22Rv1 (cell line): ENCODE measurements around the gene APBB3.
"Not testable (repeated sequence)": the region's sequence is repeated elsewhere in the genome, so short reads cannot be mapped to it uniquely, and the experiment has no call there.

Experiments
- H3K27ac ChIP-seq: fragments of 450-650 bp; 2 replicates; pipeline ENCODE4 v1.5.1; 2017
- ZFX ChIP-seq: fragments of 450-650 bp; IDR thresholded peaks from 2 replicates; pipeline ENCODE4 v1.6.1; 2017; ENCODE audit warnings: antibody characterized with exemption, borderline replicate concordance
- TF ChIP-seq, protein P1 (sequence below): fragments of 450-650 bp; IDR thresholded peaks from 2 replicates; pipeline ENCODE4 v1.5.1; 2017; ENCODE audit warnings: mild to moderate bottlenecking

The APBB3 gene

DNA sequence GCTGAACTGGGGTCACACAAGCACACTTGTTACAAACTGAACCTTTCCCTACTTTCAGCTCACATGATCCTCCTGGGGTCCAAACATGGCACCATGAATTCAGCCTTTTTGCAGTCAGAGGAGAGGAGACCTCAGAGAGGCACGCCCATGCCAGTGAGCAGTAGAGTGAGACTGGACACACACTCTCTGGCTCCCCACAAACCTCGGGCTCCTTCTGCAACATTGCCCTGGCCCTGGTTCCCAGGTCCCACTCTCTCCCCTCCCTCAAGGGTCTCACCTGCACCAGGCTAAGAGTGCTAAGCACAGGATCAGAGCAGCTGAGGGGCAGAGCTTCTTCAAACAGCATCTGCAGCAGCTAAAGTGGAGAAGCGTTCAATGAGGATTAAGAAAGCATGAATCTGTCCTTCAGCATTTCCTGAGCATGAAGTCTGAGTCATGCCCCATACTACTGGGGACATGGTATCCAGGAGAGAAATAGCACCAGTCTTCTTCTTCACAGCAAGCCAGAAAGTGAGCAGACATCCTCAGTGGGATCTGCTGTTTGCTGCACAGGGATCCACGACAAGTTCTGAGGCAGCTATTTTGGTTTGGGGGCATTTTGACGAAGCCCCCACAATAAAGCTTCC is 27.5 kb upstream of the APBB3 start:
- TF ChIP-seq, protein P1, sequence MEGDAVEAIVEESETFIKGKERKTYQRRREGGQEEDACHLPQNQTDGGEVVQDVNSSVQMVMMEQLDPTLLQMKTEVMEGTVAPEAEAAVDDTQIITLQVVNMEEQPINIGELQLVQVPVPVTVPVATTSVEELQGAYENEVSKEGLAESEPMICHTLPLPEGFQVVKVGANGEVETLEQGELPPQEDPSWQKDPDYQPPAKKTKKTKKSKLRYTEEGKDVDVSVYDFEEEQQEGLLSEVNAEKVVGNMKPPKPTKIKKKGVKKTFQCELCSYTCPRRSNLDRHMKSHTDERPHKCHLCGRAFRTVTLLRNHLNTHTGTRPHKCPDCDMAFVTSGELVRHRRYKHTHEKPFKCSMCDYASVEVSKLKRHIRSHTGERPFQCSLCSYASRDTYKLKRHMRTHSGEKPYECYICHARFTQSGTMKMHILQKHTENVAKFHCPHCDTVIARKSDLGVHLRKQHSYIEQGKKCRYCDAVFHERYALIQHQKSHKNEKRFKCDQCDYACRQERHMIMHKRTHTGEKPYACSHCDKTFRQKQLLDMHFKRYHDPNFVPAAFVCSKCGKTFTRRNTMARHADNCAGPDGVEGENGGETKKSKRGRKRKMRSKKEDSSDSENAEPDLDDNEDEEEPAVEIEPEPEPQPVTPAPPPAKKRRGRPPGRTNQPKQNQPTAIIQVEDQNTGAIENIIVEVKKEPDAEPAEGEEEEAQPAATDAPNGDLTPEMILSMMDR = no peak
- TF ChIP-seq ZFX = no peak
- H3K27ac ChIP-seq = no peak overlapping the region

DNA sequence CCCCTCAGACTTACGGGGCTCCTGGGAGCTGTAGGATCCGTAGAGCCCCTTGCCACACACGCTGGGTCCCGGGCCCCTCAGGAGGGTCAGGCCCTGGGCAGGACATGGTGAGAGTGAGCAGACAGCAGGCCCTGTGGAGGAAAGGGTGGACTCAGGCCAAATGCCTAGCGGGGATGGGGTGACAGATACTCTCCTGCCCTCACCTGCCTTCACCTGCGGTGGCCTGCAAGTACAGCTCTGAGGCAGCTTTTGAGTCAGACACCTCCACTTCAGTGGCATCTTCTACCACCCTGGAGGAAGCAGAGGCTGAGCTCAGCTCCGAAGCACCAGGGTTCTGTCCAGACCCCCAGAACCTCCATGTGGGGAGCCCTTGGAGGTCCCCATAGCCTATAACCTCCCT is 26.5 kb upstream of the APBB3 start:
- no peak overlapping the region for H3K27ac ChIP-seq
- TF ChIP-seq ZFX = no peak
- TF ChIP-seq, protein P1 = no peak

DNA sequence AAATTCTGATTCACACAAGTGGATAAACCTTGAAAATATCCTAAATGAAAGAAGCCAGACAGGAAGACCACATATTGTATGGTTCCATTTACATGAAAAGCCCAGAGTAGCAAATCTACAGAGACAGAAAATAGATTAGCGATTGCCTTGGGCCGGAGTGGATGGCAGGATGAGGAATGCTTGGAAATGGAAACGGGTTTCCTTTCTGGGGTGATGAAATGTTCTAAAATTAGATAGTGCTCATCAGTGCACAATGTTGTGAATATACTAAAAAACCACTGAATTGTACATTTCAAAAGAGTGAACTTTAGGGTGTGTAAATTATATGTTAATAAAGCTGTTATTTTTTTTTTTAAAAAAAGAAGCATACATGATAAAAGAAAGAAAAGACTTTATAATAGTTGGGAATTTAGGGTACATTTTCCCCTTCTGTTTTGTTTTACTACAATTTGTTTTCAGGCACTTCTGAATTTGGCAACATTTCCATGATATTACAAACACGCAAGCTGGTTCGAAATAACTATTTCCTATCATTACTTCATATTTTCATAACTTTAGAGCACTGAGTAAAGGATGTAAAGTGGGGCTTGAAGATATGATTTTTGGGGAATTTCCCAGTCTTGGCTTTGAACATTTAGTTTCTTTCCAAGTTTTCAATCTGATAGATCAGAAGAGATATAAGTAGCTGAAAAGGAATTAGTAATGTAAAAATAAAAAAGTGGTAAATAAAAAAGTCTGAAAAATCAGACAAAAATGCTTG is 24.1 kb upstream of the APBB3 start:
- no peak overlapping the region for H3K27ac ChIP-seq
- no peak for TF ChIP-seq ZFX

DNA sequence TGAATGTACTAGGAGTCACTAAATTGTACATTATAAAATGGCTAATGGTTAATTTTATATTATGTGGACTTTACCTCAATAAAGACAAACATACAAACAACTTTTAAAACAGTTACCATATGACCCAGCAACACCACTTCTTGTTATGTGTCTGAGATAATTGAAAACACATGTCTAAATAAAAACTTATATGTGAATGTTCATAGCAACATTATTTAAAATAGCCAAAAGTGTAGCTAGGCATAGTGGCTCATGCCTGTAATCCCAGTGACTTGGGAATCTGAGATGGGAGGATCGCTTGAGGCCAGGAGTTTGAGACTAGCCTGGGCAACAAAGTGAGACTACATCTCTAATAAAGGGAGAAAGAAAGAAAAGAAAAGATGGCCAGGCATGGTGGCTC is 23.1 kb upstream of the APBB3 start:
- no peak for TF ChIP-seq ZFX
- TF ChIP-seq, protein P1 = no peak

GRCh38 chr5:140579188-140579747 is 14.9 kb upstream of the APBB3 start:
- H3K27ac ChIP-seq = not testable (repeated sequence)

More for the DNA sequence above, 23.1 kb upstream of the APBB3 start:
- no peak overlapping the region for H3K27ac ChIP-seq

DNA sequence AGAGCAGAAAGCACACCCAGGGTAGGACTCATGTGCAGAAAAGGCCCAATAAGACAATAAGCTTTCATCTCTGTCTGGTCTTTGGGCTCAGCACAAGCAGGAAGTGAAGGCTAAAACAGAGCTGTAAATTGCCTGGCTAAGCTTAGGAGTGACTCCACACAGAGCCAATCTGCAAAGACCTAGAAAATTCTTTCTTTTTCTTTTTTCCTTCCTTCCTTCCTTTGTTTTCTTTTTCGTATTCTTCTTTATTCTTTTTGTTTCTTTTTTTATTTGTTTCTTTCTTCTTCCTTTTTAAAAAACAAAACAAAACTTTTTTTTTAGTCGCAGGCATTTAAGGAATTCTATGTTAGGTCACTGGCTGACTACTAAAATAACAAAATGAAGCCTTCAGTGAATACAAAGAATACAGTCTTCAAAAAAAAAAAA is 12.4 kb upstream of the APBB3 start:
- H3K27ac ChIP-seq = no peak overlapping the region
- TF ChIP-seq ZFX = no peak
- TF ChIP-seq, protein P1 = no peak

DNA sequence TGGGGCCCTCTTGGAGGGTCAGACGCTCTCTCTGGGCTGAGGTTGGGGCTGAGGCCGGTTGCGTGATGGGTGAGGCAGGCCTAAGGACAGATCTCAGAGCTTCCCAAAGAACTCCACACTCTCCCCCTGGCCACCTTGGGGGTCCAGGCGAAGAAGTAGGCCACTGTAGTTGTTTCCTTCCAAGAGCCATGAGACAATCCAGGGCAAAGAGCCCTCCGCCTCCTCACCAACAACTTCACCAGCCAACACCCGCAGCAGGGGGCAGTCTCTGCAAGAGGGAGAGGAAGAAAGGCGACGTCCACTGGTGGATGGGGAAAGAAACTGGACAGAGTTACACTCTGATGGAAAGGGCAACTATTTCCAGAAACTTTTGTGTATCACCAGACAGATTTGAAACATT is 10.9 kb upstream of the APBB3 start:
- TF ChIP-seq, protein P1 = peak; percentile 26
- TF ChIP-seq ZFX = no peak
- no peak overlapping the region for H3K27ac ChIP-seq

- TF ChIP-seq, protein P1 = no peak
- no peak for TF ChIP-seq ZFX
- H3K27ac ChIP-seq = no peak overlapping the region
These were observed 9.8 kb upstream of the APBB3 start for GRCh38 chr5:140574165-140574564.
